Heart left ventricle (tissue), 16 donors: ENCODE measurements around the gene ECHDC3. TPM values are rescaled to one million over a fixed set of nuclear protein-coding genes. Genes with fewer than 3 reads are reported as not detected.

ENCODE experiments used
- ATAC-seq, 4 donors: fragments of 200-7000 bp; cut with Tn5 transposase; one replicate each; pipeline ENCODE4 v1.9.1; 2020 to 2022; ENCODE audit warnings: moderate library complexity in 4 of 4, mild to moderate bottlenecking in 3 of 4, moderate number of reproducible peaks in 1 of 4
- DNase-seq, 5 donors: peaks; one replicate each; pipeline ENCODE4 v3.0.0-alpha.2; 2020
- H3K27ac ChIP-seq, 12 donors: fragments of 200-600 bp; sonication (generic) in 4 of 12; one replicate each; pipeline versions ENCODE4 v1.5.0 to v1.8.0; 2016 to 2022; ENCODE audit warnings: mild to moderate bottlenecking in 2 of 12
- H3K27me3 ChIP-seq, 9 donors: fragments of 200-600 bp; sonication (generic) in 2 of 9; one replicate each; pipeline versions ENCODE4 v1.5.1 to v1.8.0; 2016 to 2022; ENCODE audit warnings: mild to moderate bottlenecking in 3 of 9
- H3K36me3 ChIP-seq, 9 donors: fragments of 200-600 bp; sonication (generic) in 2 of 9; one replicate each; pipeline versions ENCODE4 v1.5.0 to v1.8.0; 2018 to 2022; ENCODE audit warnings: mild to moderate bottlenecking in 2 of 9
- H3K4me1 ChIP-seq, 12 donors: fragments of 200-600 bp; sonication (generic) in 4 of 12; one replicate each; pipeline versions ENCODE4 v1.5.0 to v1.8.0; 2016 to 2022; ENCODE audit warnings: mild to moderate bottlenecking in 3 of 12
- H3K4me3 ChIP-seq, 12 donors: fragments of 200-600 bp; sonication (generic) in 4 of 12; one replicate each; pipeline versions ENCODE4 v1.5.0 to v1.8.0; 2017 to 2022; ENCODE audit warnings: mild to moderate bottlenecking in 9 of 12, moderate library complexity in 4 of 12
- H3K9me3 ChIP-seq, 12 donors: fragments of 200-600 bp; sonication (generic) in 4 of 12; one replicate each; pipeline versions ENCODE4 v1.5.0 to v1.8.0; 2016 to 2022; ENCODE audit warnings: mild to moderate bottlenecking in 1 of 12
- CTCF ChIP-seq, 12 donors: fragments of 200-600 bp; sonication (generic) in 4 of 12; IDR thresholded peaks; one replicate each; pipeline versions ENCODE4 v1.5.0 to v1.8.0; 2018 to 2022; ENCODE audit warnings: antibody characterized with exemption in 12 of 12, mild to moderate bottlenecking in 5 of 12
- POLR2A ChIP-seq, 2 donors: fragments of 450-650 bp; IDR thresholded peaks; one replicate each; pipeline ENCODE4 v1.6.1; 2017; ENCODE audit warnings: antibody characterized with exemption in 2 of 2, mild to moderate bottlenecking in 2 of 2, moderate library complexity in 2 of 2
- WGBS, 4 donors: extraction: QIAGEN DNeasy Blood & Tissue Kit in 2 of 4; methylation state at CpG; one replicate each; pipeline versions ENCODE4 v1.1.5 to v1.1.7; 2013 to 2018; 5-methylcytosine and 5-hydroxymethylcytosine counted together
- intact Hi-C, 10 donors: fragments of 100-400 bp; cut with DNase I; formaldehyde crosslinking; loops; one replicate each; pipeline versions ENCODE4 v1.11.1 to v1.14.2; 2022
- polyA plus RNA-seq, 2 donors: library from polyadenylated mRNA; stranded (reverse); fragments of 200-250 nt; gene quantifications; one replicate each; pipeline ENCODE4 v1.2.3, GENCODE V29; 2013
- total RNA-seq, 9 donors: library from RNA; depleted of rRNA in 2 of 9; stranded (reverse); fragments of >200 nt in 2 of 9; fragmentation: NEBNext Ultra II Directional in 3 of 9; extraction: Animal tissue kit (Norgen Biotek cat#: 25700) in 3 of 9; gene quantifications; one replicate each; pipeline versions ENCODE4 v1.1.0 to v1.2.4, GENCODE V29; 2016 to 2023
- donor health status: ischemic (EF 13 %, LVEDD 7.1; RV severe dilation, severe dysfunction).
- donor health status: healthy with polysubstance abuse.
- donor health status: DM: no; HTN: yes; CAD: no.
- donor health status: DM: no; HTN: no; CAD: no.
- donor health status: ischemic (EF 25% LVEDD 6.9; RV normal size, moderate dysfunction).
- donor health status: ischemic (EF 25% LVEDD 5.7; RV mildly dilated, moderate dysfunction).
- donor health status: healthy.
- donor health status: DM: yes; HTN: yes; CAD: no.
- donor health status: ischemic (EF 35%, LVEDD 5.7; RV mildly dilated, moderate dysfunction).
- donor health status: nonischemic (EF 11% LVEDD 7.7; RV severe dilation, severe dysfunction).
- donor health status: DM: yes; HTN: yes; CAD: no.
- donor health status: PGD.
- donor health status: ischemic (EF 29% LVEDD 5.4; RV normal size, mild dysfunction).
- donor health status: nonischemic (EF 23%, LVEDD 6.1; RV moderate dilation, normal function).

The ECHDC3 gene
- total and polyA plus RNA-seq, 11 donors: 30.2 to 554 (median 66.1) TPM

- TF ChIP-seq CTCF (IDR thresholded peaks at IDR 0.05): no peak
- no peak for TF ChIP-seq POLR2A (IDR thresholded peaks at IDR 0.05)
- 90 to 92% (median 91%) methylated on average over 3 to 4 of the region's 4 CpGs for WGBS, 4 donors
- Histone ChIP-seq H3K4me1 (no peaks in the 10 kb centered on the region), H3K27ac (no peak overlapping the region), H3K9me3 (no peaks in the 10 kb centered on the region), H3K4me3 (no peak overlapping the region), H3K27me3 (no peaks in the 10 kb centered on the region), H3K36me3 (no peaks in the 10 kb centered on the region)
- intact Hi-C loops: no loop called here
- ATAC-seq: no peak
- no peak for DNase-seq
Measured at GRCh38 chr10:11805792-11806191, 63.6 kb downstream of the ECHDC3 start.

- H3K9me3 ChIP-seq: no peaks in the 10 kb centered on the region
- H3K36me3 ChIP-seq: no peaks in the 10 kb centered on the region
- TF ChIP-seq POLR2A (IDR thresholded peaks at IDR 0.05) (no peak), CTCF (IDR thresholded peaks at IDR 0.05) (no peak)
- intact Hi-C loops: no loop called here
- no peaks in the 10 kb centered on the region for H3K4me1 ChIP-seq
- WGBS, 4 donors: 81 to 88% (median 82%) methylated on average over 6 of the region's 6 CpGs
- ATAC-seq (no peak), DNase-seq (no peak)
- H3K27ac ChIP-seq: no peak overlapping the region
- no peak overlapping the region for H3K4me3 ChIP-seq
- no peaks in the 10 kb centered on the region for H3K27me3 ChIP-seq
Measured at GRCh38 chr10:11806706-11807105, 64.5 kb downstream of the ECHDC3 start.

GRCh38 chr10:11808808-11809207, 66.6 kb downstream of the ECHDC3 start:
- WGBS, 4 donors: 95 to 99% (median 97%) methylated on average over 5 of the region's 5 CpGs
- Histone ChIP-seq H3K27ac (no peak overlapping the region), H3K27me3 (no peaks in the 10 kb centered on the region), H3K4me1 (peaks cover 0 to 2% (median 0%) of the 10 kb centered on the region in 12 donors), H3K9me3 (no peaks in the 10 kb centered on the region), H3K4me3 (no peak overlapping the region), H3K36me3 (no peaks in the 10 kb centered on the region)
- ATAC-seq (no peak), DNase-seq (no peak)
- TF ChIP-seq POLR2A (IDR thresholded peaks at IDR 0.05) (no peak), CTCF (IDR thresholded peaks at IDR 0.05) (no peak)
- intact Hi-C loops: no loop called here

GRCh38 chr10:11810313-11810766, 68.2 kb downstream of the ECHDC3 start:
- DNase-seq (no peak), ATAC-seq (peak in 2 of 4 donors; percentile 16 to 34)
- intact Hi-C loops: no loop called here
- Histone ChIP-seq H3K4me1 (peaks cover 0 to 12% (median 0%) of the 10 kb centered on the region in 12 donors), H3K27ac (no peak overlapping the region), H3K36me3 (no peaks in the 10 kb centered on the region), H3K9me3 (no peaks in the 10 kb centered on the region), H3K27me3 (no peaks in the 10 kb centered on the region), H3K4me3 (no peak overlapping the region)
- WGBS, 4 donors: 50 to 53% (median 51%) methylated on average over 13 of the region's 13 CpGs
- TF ChIP-seq CTCF (IDR thresholded peaks at IDR 0.05): no peak
- no peak for TF ChIP-seq POLR2A (IDR thresholded peaks at IDR 0.05)
